SK-N-MC (cell line): ENCODE results near the gene WAC.

Experiments used
- EZH2 ChIP-seq: fragments of 200-600 bp; sonication (generic); IDR thresholded peaks from one replicate; pipeline ENCODE4 v1.6.1; 2017; ENCODE audit warnings: antibody characterized with exemption
- POLR2AphosphoS5 ChIP-seq: IDR thresholded peaks from 2 replicates; pipeline ENCODE4 v1.6.1; 2012; ENCODE audit warnings: mild to moderate bottlenecking, low read depth, low read length, borderline replicate concordance

GRCh38 chr10:28577506-28577905, 44.6 kb downstream of the WAC start:
- TF ChIP-seq POLR2AphosphoS5 (no peak), EZH2 (no peak)
